ENCODE data around the gene PEX16. TPM values are rescaled to one million over a fixed set of nuclear protein-coding genes. Genes with fewer than 3 reads are reported as not detected.

Gene PEX16
- total and polyA plus RNA-seq, 8 donors = 9.9 to 72.7 (median 40.2) TPM

DNA sequence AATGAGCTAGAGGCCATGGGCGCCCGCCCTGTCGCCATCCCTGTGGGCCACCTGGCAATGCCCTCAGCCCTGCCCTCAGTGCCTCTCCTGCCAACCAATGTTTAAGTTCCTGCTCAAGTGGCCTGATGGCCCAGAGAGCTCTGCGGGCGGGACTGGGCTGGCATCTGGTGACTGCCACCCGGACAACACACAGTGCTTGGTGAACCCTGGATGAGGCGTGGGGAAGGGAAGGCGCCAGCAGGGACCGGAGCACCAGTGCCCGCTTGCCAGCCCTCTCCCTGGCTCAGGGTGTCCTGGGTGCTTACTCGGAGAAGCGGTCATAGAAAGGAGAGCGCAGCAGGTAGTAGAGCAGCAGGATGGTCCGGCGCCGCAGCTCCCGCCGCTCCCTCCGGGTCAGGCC, 4.2 kb downstream of the PEX16 start:
- no peak for TF ChIP-seq EP300 (IDR thresholded peaks at IDR 0.05)
- TF ChIP-seq CTCF (IDR thresholded peaks at IDR 0.05) = no peak
- no peak for TF ChIP-seq POLR2A (IDR thresholded peaks at IDR 0.05)
- no peak for TF ChIP-seq POLR2AphosphoS5 (IDR thresholded peaks at IDR 0.05)
- no peak overlapping the region for H3K4me3 ChIP-seq
- H3K9me3 ChIP-seq = no peaks in the 10 kb centered on the region
- intact Hi-C loops (cut with DNase I; ENCODE audit: low total_unique reads) = no loop called here
- H3K36me3 ChIP-seq = peaks cover 60 to 78% (median 76%) of the 10 kb centered on the region in 4 donors
- H3K27me3 ChIP-seq = no peaks in the 10 kb centered on the region
- 93 to 96% (median 94%) methylated on average over 18 to 19 of the region's 19 CpGs for WGBS, 5 donors
- no peak overlapping the region for H3K27ac ChIP-seq
- no peak for DNase-seq
- H3K4me1 ChIP-seq = peaks cover 10 to 29% (median 22%) of the 10 kb centered on the region in 4 donors

DNA sequence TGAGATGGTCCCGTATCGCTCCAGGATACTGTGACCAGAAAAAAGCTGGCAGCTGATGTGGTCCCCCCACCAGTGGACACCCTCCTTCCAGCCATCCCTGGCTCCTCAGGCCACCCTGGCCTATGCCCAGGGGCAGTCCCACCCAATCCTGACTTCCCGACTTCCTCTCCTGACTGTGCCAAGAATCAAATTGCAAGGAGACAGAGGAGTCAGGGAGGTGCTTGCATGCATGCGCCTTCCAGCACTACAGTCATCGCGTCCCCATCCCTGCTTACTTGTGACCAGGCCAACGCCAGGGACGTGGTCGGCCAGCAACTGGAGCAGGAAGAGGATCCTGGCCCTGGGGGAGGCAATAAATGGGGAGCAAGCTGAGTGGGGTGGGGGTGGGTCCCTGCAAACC, 7.1 kb downstream of the PEX16 start:
- no peak overlapping the region for H3K4me3 ChIP-seq
- no peaks in the 10 kb centered on the region for H3K9me3 ChIP-seq
- H3K4me1 ChIP-seq = peaks cover 0 to 34% (median 16%) of the 10 kb centered on the region in 4 donors
- no peak for DNase-seq
- intact Hi-C loops (cut with DNase I; ENCODE audit: low total_unique reads) = no loop called here
- 84 to 94% (median 88%) methylated on average over 8 to 9 of the region's 9 CpGs for WGBS, 5 donors
- TF ChIP-seq POLR2A (IDR thresholded peaks at IDR 0.05) = no peak
- TF ChIP-seq CTCF (IDR thresholded peaks at IDR 0.05) = no peak
- TF ChIP-seq EP300 (IDR thresholded peaks at IDR 0.05) = no peak
- TF ChIP-seq POLR2AphosphoS5 (IDR thresholded peaks at IDR 0.05) = no peak
- no peak overlapping the region for H3K27ac ChIP-seq
- no peaks in the 10 kb centered on the region for H3K27me3 ChIP-seq
- H3K36me3 ChIP-seq = peaks cover 57 to 70% (median 70%) of the 10 kb centered on the region in 4 donors

- WGBS, 5 donors = 87 to 92% (median 89%) methylated on average over 23 to 32 of the region's 32 CpGs
- Histone ChIP-seq H3K4me3 (no peak overlapping the region), H3K9me3 (no peaks in the 10 kb centered on the region), H3K27ac (no peak overlapping the region), H3K27me3 (no peaks in the 10 kb centered on the region), H3K4me1 (peaks cover 0 to 32% (median 13%) of the 10 kb centered on the region in 4 donors), H3K36me3 (peaks cover 49 to 69% (median 64%) of the 10 kb centered on the region in 4 donors)
- intact Hi-C loops (cut with DNase I; ENCODE audit: low total_unique reads) = no loop called here
- DNase-seq = no peak
- TF ChIP-seq POLR2A (IDR thresholded peaks at IDR 0.05) = no peak
These were observed 7.8 kb downstream of the PEX16 start for GRCh38 chr11:45909594-45910475.

GRCh38 chr11:45907911-45908370, 9.7 kb downstream of the PEX16 start:
- H3K9me3 ChIP-seq = no peaks in the 10 kb centered on the region
- H3K27me3 ChIP-seq = no peaks in the 10 kb centered on the region
- peaks cover 30 to 69% (median 62%) of the 10 kb centered on the region in 4 donors for H3K36me3 ChIP-seq
- H3K4me1 ChIP-seq = peaks cover 0 to 35% (median 13%) of the 10 kb centered on the region in 4 donors
- no peak overlapping the region for H3K4me3 ChIP-seq
- WGBS, 5 donors = 50 to 67% (median 64%) methylated on average over 4 to 8 of the region's 8 CpGs
- TF ChIP-seq CTCF (IDR thresholded peaks at IDR 0.05) (no peak), POLR2AphosphoS5 (IDR thresholded peaks at IDR 0.05) (no peak), EP300 (IDR thresholded peaks at IDR 0.05) (no peak), POLR2A (IDR thresholded peaks at IDR 0.05) (no peak)
- DNase-seq = peak in 1 of 2 donors; percentile 55
- intact Hi-C loops (cut with DNase I; ENCODE audit: low total_unique reads) = no loop called here
- peak overlapping the region in 1 of 5 donors; percentile 29 for H3K27ac ChIP-seq

Measured in stomach (tissue), 9 donors.